HL-60 (cell line): ENCODE data around the gene NAA38.

Experiments used
- GABPA ChIP-seq: IDR thresholded peaks from 2 replicates; pipeline ENCODE4 v1.6.1; 2012; ENCODE audit warnings: low read depth
- POLR2AphosphoS5 ChIP-seq: IDR thresholded peaks from 2 replicates; pipeline ENCODE4 v1.6.1; 2012; ENCODE audit warnings: low read depth
- REST ChIP-seq: IDR thresholded peaks from 2 replicates; pipeline ENCODE4 v1.6.1; 2012; ENCODE audit warnings: low read depth; ENCODE audit not compliant: insufficient replicate concordance
- TF ChIP-seq, protein P1 (sequence below): IDR thresholded peaks from one replicate; pipeline ENCODE4 v1.5.1; 2011; ENCODE audit warnings: low read length, control low read depth, inconsistent platforms; ENCODE audit not compliant: insufficient read depth

- no peak for TF ChIP-seq GABPA
- TF ChIP-seq, protein P1, sequence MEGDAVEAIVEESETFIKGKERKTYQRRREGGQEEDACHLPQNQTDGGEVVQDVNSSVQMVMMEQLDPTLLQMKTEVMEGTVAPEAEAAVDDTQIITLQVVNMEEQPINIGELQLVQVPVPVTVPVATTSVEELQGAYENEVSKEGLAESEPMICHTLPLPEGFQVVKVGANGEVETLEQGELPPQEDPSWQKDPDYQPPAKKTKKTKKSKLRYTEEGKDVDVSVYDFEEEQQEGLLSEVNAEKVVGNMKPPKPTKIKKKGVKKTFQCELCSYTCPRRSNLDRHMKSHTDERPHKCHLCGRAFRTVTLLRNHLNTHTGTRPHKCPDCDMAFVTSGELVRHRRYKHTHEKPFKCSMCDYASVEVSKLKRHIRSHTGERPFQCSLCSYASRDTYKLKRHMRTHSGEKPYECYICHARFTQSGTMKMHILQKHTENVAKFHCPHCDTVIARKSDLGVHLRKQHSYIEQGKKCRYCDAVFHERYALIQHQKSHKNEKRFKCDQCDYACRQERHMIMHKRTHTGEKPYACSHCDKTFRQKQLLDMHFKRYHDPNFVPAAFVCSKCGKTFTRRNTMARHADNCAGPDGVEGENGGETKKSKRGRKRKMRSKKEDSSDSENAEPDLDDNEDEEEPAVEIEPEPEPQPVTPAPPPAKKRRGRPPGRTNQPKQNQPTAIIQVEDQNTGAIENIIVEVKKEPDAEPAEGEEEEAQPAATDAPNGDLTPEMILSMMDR: no peak
- TF ChIP-seq POLR2AphosphoS5: no peak
- TF ChIP-seq REST: no peak
These were observed 8.6 kb downstream of the NAA38 start for GRCh38 chr17:7848739-7849129.
